CD4-positive, alpha-beta T cell (primary cell): ENCODE results near the gene C1QTNF3. TPM values are rescaled to one million over a fixed set of nuclear protein-coding genes. Genes with fewer than 3 reads are reported as not detected.
A peak's percentile ranks its signal among the peaks of the same experiment; 100 is the strongest.

Experiments used
- ATAC-seq: fragments of 200-7000 bp; cut with Tn5 transposase; one replicate; pipeline ENCODE4 v1.10.0; 2022; ENCODE audit warnings: mild to moderate bottlenecking; ENCODE audit not compliant: poor library complexity
- CTCF ChIA-PET: fragments of 350-600 bp; sonication (Branson Sonifier 250); formaldehyde crosslinking; loops from one replicate; lab custom pipeline; 2021; ENCODE audit warnings: antibody characterized with exemption, inconsistent platforms; lab: Charles Lee
- POLR2A ChIA-PET: fragments of 350-600 bp; sonication (Branson Sonifier 250); formaldehyde crosslinking; loops from one replicate; lab custom pipeline; 2021; ENCODE audit warnings: antibody characterized with exemption, inconsistent platforms; lab: Charles Lee
- DNase-seq, 14 experiments: peaks; one replicate each; pipeline ENCODE4 v3.0.0-alpha.2; 2013 to 2020; ENCODE audit warnings: mixed read lengths in 2 of 14
- H3K27ac ChIP-seq, 2 donors: one replicate each; pipeline versions ENCODE4 v1.5.1 to v1.7.0; 2013; ENCODE audit warnings: low read length in 2 of 2, low read depth in 1 of 2, mild to moderate bottlenecking in 1 of 2
- H3K27me3 ChIP-seq, 2 experiments: 1 replicate in 1 of 2; 2 replicates in 1 of 2; pipeline versions ENCODE4 v1.6.1 to v1.7.0; 2013; ENCODE audit warnings: low read length in 2 of 2, control low read depth in 1 of 2, mild to moderate bottlenecking in 1 of 2, moderate library complexity in 1 of 2; ENCODE audit not compliant: insufficient read depth in 2 of 2, control insufficient read depth in 1 of 2
- H3K36me3 ChIP-seq: one replicate; pipeline ENCODE4 v1.6.1; 2013; ENCODE audit warnings: low read length, control low read depth; ENCODE audit not compliant: insufficient read depth
- H3K4me1 ChIP-seq: one replicate; pipeline ENCODE4 v1.6.1; 2013; ENCODE audit warnings: low read length, control low read depth; ENCODE audit not compliant: insufficient read depth
- H3K4me3 ChIP-seq: one replicate; pipeline ENCODE4 v1.5.1; 2013; ENCODE audit warnings: mild to moderate bottlenecking, low read length, moderate library complexity
- H3K9me3 ChIP-seq, 2 experiments: 1 replicate in 1 of 2; 2 replicates in 1 of 2; pipeline versions ENCODE4 v1.6.1 to v1.7.0; 2013; ENCODE audit warnings: low read length in 2 of 2, mild to moderate bottlenecking in 2 of 2, control low read depth in 1 of 2, moderate library complexity in 1 of 2; ENCODE audit not compliant: control insufficient read depth in 1 of 2, insufficient read depth in 1 of 2
- H3K27ac Mint-ChIP-seq: one replicate; pipeline ENCODE4 v1.8.0; 2020; ENCODE audit warnings: mixed read lengths
- H3K27me3 Mint-ChIP-seq: one replicate; pipeline ENCODE4 v1.8.0; 2021; ENCODE audit warnings: mixed read lengths
- H3K36me3 Mint-ChIP-seq: one replicate; pipeline ENCODE4 v1.8.0; 2021; ENCODE audit warnings: low read depth, mixed read lengths
- H3K4me1 Mint-ChIP-seq: one replicate; pipeline ENCODE4 v1.8.0; 2021; ENCODE audit warnings: low read depth, mixed read lengths
- H3K4me3 Mint-ChIP-seq: one replicate; pipeline ENCODE4 v1.8.0; 2020; ENCODE audit warnings: mild to moderate bottlenecking, mixed read lengths
- H3K9me3 Mint-ChIP-seq: one replicate; pipeline ENCODE4 v1.8.0; 2020; ENCODE audit warnings: mixed read lengths
- CTCF ChIP-seq: fragments of 200-600 bp; IDR thresholded peaks from one replicate; pipeline ENCODE4 v1.8.0; 2022; ENCODE audit warnings: antibody characterized with exemption, mild to moderate bottlenecking
- intact Hi-C, 2 experiments: fragments of 100-400 bp; cut with DNase I in 1 of 2; cut with micrococcal nuclease in 1 of 2; formaldehyde crosslinking; loops; one replicate each; pipeline versions ENCODE4 v1.15.1 to v1.9.0; 2023 to 2025; cut with DNase I, micrococcal nuclease
- total RNA-seq, 174 experiments: library from RNA in 2 of 174; stranded (reverse) in 2 of 174; gene quantifications; one replicate each; pipeline ENCODE4 v1.2.3 and lab custom pipeline; 2021 to 2026

The C1QTNF3 gene
- total RNA-seq, 2 experiments from 2014 or later: 2.9 to 3.2 TPM

DNA sequence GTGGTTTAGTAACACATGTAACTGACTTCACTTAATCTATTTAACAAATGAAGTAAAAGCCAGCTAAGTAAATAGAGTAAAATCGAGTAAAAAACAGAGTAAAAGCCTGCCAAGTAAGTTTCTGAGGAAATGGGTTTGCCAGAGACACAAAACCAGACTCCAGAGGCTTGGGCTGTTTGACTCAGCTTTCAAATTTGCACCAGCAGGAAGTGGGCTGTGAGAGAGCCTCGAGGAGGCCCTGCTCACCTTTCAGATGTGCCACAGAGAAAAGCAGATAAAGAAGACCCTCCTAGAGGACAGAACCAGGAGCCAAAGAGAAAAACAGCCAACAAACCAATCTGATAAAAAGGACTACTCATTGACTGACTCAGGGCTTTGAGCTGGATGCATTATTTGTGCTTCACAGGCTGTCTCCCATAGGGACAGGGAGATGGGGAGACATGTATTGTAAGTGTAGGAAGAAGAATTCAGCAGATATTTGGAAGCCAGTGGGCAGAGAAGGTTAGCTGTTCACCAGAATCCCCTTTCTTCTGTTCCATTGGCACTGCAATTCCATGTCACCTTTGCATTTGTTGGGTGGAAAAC lies 20.8 kb downstream of the C1QTNF3 start:
- Histone ChIP-seq H3K27me3 (no peaks in the 10 kb centered on the region), H3K36me3 (peaks cover 10% of the 10 kb centered on the region), H3K4me1 (peaks cover 7% of the 10 kb centered on the region), H3K9me3 (no peaks in the 10 kb centered on the region), H3K27ac (no peak overlapping the region), H3K4me3 (no peak overlapping the region)
- TF ChIP-seq CTCF: no peak
- ATAC-seq: peak; percentile 46
- intact Hi-C loops: no loop called here
- H3K27ac Mint-ChIP-seq: peak overlapping the region; percentile 82
- peak in 3 of 14 experiments; percentile 15 to 41 (median 21) for DNase-seq
- peaks cover 40% of the 10 kb centered on the region for H3K36me3 Mint-ChIP-seq
- H3K4me3 Mint-ChIP-seq: no peak overlapping the region
- no peaks in the 10 kb centered on the region for H3K9me3 Mint-ChIP-seq
- ChIA-PET POLR2A (interaction anchor here (1.3 kb wide), 1 partner anchor 14 kb away, joined by 15 read pairs; the partner anchor contains the start of gene AMACR), CTCF (no interaction called here)
- no peaks in the 10 kb centered on the region for H3K27me3 Mint-ChIP-seq
- H3K4me1 Mint-ChIP-seq: peaks cover 25% of the 10 kb centered on the region

DNA sequence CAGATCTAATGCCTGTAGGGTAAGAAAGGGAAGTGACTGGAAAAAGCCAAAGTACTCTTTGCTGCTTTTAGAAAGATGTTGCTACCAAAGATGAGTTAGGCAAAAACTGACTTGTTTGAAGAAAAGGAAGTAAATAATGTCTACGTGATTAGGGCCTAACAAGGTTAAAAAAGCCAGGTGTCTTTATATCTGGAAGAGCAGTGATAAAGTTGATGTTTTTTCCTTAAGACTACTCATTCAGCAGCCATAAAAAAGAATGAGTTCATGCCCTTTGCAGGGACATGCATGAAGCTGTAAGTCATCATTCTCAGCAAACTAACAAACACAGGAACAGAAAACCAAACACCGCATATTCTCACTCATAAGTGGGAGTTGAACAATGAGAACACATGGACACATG lies 21.7 kb downstream of the C1QTNF3 start:
- no peak for TF ChIP-seq CTCF
- peaks cover 7% of the 10 kb centered on the region for H3K4me1 ChIP-seq
- CTCF ChIA-PET: no interaction called here
- no peak overlapping the region for H3K27ac ChIP-seq
- DNase-seq: no peak
- H3K4me3 Mint-ChIP-seq: no peak overlapping the region
- no peaks in the 10 kb centered on the region for H3K9me3 Mint-ChIP-seq
- POLR2A ChIA-PET: interaction anchor here (0.9 to 1.3 kb wide), 2 partner anchors 13 kb away, joined by 6 to 15 read pairs; partner anchors contain the start of gene AMACR
- no peaks in the 10 kb centered on the region for H3K27me3 Mint-ChIP-seq
- peaks cover 40% of the 10 kb centered on the region for H3K36me3 Mint-ChIP-seq
- intact Hi-C loops: no loop called here
- H3K27me3 ChIP-seq: no peaks in the 10 kb centered on the region
- H3K4me3 ChIP-seq: no peak overlapping the region
- H3K36me3 ChIP-seq: peaks cover 10% of the 10 kb centered on the region
- H3K9me3 ChIP-seq: no peaks in the 10 kb centered on the region
- ATAC-seq: no peak
- H3K27ac Mint-ChIP-seq: peak overlapping the region; percentile 82
- H3K4me1 Mint-ChIP-seq: peaks cover 25% of the 10 kb centered on the region

- Mint-ChIP-seq H3K4me1 (peaks cover 25% of the 10 kb centered on the region), H3K9me3 (no peaks in the 10 kb centered on the region), H3K4me3 (no peak overlapping the region), H3K36me3 (peaks cover 40% of the 10 kb centered on the region), H3K27me3 (no peaks in the 10 kb centered on the region), H3K27ac (peak overlapping the region; percentile 82)
- no peak for ATAC-seq
- Histone ChIP-seq H3K36me3 (peaks cover 10% of the 10 kb centered on the region), H3K27ac (no peak overlapping the region), H3K9me3 (no peaks in the 10 kb centered on the region), H3K4me1 (peaks cover 7% of the 10 kb centered on the region), H3K4me3 (no peak overlapping the region), H3K27me3 (no peaks in the 10 kb centered on the region)
- POLR2A ChIA-PET: interaction anchor here (0.9 kb wide), 1 partner anchor 12 kb away, joined by 6 read pairs; the partner anchor contains the start of gene AMACR
- intact Hi-C loops: no loop called here
- TF ChIP-seq CTCF: no peak
- CTCF ChIA-PET: no interaction called here
- DNase-seq: no peak
These were observed 22.3 kb downstream of the C1QTNF3 start for GRCh38 chr5:34020726-34021125.
